K562 (cell line): ENCODE results near the gene DIO3.

ENCODE experiments used
- CREB1 ChIP-seq, 2 experiments: sonication (generic) in 1 of 2; formaldehyde crosslinking in 1 of 2; IDR thresholded peaks; 2 replicates each; pipeline versions ENCODE4 v1.6.1 to v1.8.0; 2012 to 2022; ENCODE audit warnings: inconsistent platforms in 1 of 2, mild to moderate bottlenecking in 1 of 2, missing genetic modification reagents in 1 of 2, moderate library complexity in 1 of 2
- CTBP1 ChIP-seq: fragments of 450-650 bp; IDR thresholded peaks from 2 replicates; pipeline ENCODE4 v1.6.1; 2016; ENCODE audit warnings: borderline replicate concordance
- ELK1 ChIP-seq: sonication (generic); formaldehyde crosslinking; IDR thresholded peaks from 2 replicates; pipeline ENCODE4 v1.8.1; 2022; ENCODE audit warnings: missing genetic modification reagents
- ETV5 ChIP-seq: sonication (generic); formaldehyde crosslinking; IDR thresholded peaks from 2 replicates; pipeline ENCODE4 v1.4.0; 2020; ENCODE audit warnings: low read depth, mild to moderate bottlenecking, missing genetic modification reagents
- EZH2 ChIP-seq: IDR thresholded peaks from 2 replicates; pipeline ENCODE4 v1.6.1; 2012; ENCODE audit warnings: low read depth, mild to moderate bottlenecking, inconsistent platforms, low read length, borderline replicate concordance
- MAZ ChIP-seq, 2 experiments: fragments of 450-650 bp in 1 of 2; sonication (generic) in 1 of 2; formaldehyde crosslinking; IDR thresholded peaks in 1 of 2; conservative IDR thresholded peaks in 1 of 2; 2 replicates each; pipeline versions ENCODE4 v1.4.0 to v1.5.0; 2020; ENCODE audit warnings: mild to moderate bottlenecking in 1 of 2, missing genetic modification reagents in 1 of 2
- RBM22 ChIP-seq: fragments of 200-400 bp; formaldehyde crosslinking; IDR thresholded peaks from 2 replicates; pipeline ENCODE4 v1.6.1; 2018; ENCODE audit warnings: low read length, low read depth; ENCODE audit not compliant: poor library complexity, severe bottlenecking
- SMC3 ChIP-seq: conservative IDR thresholded peaks from 2 replicates; pipeline ENCODE4 v1.6.1; 2011; ENCODE audit warnings: low read depth, low read length, improper control_type of control experiment; ENCODE audit not compliant: insufficient read depth
- SRF ChIP-seq, 2 experiments: fragments of 250-450, 450-650 bp in 1 of 2; sonication (Bioruptor Pico) in 1 of 2; sonication (generic) in 1 of 2; formaldehyde crosslinking; IDR thresholded peaks; 2 replicates each; pipeline versions ENCODE4 v1.5.0 to v1.5.1; 2020 to 2022; ENCODE audit warnings: mild to moderate bottlenecking in 1 of 2, missing genetic modification reagents in 1 of 2
- ZNF354B ChIP-seq: fragments of 250-450 bp; sonication (Bioruptor Pico); IDR thresholded peaks from 2 replicates; pipeline ENCODE4 v1.4.0; 2020
- TF ChIP-seq, protein P1 (sequence below), 3 experiments: IDR thresholded peaks in 2 of 3; conservative IDR thresholded peaks in 1 of 3; 2 replicates each; pipeline ENCODE4 v1.5.1; 2011 to 2012; ENCODE audit warnings: low read length in 3 of 3, mild to moderate bottlenecking in 3 of 3, control low read depth in 2 of 3, improper control_type of control experiment in 1 of 3, inconsistent platforms in 1 of 3, low read depth in 1 of 3, mixed read lengths in 1 of 3, moderate library complexity in 1 of 3; ENCODE audit not compliant: insufficient read depth in 2 of 3
- TF ChIP-seq, protein P2 (sequence below): fragments of 450-650 bp; conservative IDR thresholded peaks from 2 replicates; pipeline ENCODE4 v1.6.1; 2016; ENCODE audit warnings: missing genetic modification characterization, low read depth, mild to moderate bottlenecking, missing compliant biosample characterization, moderate library complexity

DNA sequence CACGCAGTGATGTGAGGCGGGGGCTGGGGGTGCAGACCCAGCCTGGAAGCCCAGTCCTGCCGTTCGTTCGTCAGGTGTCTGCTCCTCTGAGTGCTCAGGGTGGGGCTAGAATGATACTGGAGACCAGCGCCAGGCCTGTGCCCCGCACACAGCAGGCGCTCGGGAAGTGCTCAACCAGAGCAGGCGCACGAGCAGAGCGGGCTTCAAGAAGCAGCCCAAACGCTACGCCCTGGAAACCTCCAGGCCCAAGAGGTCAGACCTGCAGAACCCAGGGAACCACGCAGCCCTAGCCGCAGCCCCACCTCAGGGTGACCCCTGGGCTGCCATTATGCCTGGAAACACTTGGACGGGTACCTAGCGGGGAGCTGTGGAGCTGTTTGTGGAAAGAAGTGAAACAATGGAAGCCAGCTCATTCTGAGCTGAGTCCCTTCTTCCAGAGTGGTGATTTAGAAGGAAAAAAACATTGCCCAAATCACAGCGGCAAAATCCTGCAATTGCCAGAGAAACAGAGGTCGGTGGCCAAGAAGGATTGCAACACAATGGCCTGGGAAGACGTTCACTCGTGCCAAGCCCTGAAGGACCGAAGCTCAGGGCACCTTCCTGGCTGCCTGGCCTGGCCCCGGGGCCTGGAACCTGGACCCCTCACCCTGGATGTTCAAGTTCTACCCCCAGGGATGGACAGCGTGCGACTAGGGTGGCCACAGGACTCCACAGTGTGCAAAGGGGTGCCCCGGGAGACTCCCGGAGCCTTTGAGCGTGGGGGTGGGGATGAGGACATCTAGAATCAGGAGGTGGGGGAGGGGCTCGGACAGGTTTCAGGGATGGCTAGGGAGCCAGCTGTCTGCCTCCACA, 40.4 kb upstream of the DIO3 start:
- TF ChIP-seq ELK1 (CRISPR knock-in tag) (no peak), CREB1 (IDR thresholded peaks at IDR 0.05) (no peak), CREB1 (CRISPR knock-in tag; IDR thresholded peaks at IDR 0.05) (no peak), MAZ (CRISPR knock-in tag; conservative IDR thresholded peaks at IDR 0.05 in 1 of 2, IDR thresholded peaks at IDR 0.05 in 1 of 2) (no peak), RBM22 (no peak), SRF (CRISPR knock-in tag; IDR thresholded peaks at IDR 0.05) (no peak), ETV5 (CRISPR knock-in tag) (no peak), SMC3 (no peak), ZNF354B (no peak), CTBP1 (no peak), EZH2 (no peak)
- TF ChIP-seq, protein P1, sequence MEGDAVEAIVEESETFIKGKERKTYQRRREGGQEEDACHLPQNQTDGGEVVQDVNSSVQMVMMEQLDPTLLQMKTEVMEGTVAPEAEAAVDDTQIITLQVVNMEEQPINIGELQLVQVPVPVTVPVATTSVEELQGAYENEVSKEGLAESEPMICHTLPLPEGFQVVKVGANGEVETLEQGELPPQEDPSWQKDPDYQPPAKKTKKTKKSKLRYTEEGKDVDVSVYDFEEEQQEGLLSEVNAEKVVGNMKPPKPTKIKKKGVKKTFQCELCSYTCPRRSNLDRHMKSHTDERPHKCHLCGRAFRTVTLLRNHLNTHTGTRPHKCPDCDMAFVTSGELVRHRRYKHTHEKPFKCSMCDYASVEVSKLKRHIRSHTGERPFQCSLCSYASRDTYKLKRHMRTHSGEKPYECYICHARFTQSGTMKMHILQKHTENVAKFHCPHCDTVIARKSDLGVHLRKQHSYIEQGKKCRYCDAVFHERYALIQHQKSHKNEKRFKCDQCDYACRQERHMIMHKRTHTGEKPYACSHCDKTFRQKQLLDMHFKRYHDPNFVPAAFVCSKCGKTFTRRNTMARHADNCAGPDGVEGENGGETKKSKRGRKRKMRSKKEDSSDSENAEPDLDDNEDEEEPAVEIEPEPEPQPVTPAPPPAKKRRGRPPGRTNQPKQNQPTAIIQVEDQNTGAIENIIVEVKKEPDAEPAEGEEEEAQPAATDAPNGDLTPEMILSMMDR (IDR thresholded peaks at IDR 0.05 in 2 of 3, conservative IDR thresholded peaks at IDR 0.05 in 1 of 3; ENCODE audit: insufficient read depth in 2 of 3, low read depth in 1 of 3, low read length in 3 of 3), result no peak
- TF ChIP-seq, protein P2, sequence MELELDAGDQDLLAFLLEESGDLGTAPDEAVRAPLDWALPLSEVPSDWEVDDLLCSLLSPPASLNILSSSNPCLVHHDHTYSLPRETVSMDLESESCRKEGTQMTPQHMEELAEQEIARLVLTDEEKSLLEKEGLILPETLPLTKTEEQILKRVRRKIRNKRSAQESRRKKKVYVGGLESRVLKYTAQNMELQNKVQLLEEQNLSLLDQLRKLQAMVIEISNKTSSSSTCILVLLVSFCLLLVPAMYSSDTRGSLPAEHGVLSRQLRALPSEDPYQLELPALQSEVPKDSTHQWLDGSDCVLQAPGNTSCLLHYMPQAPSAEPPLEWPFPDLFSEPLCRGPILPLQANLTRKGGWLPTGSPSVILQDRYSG, result no peak
